DOHH2 (cell line): Measurements from ENCODE around the gene UBXN6.
A peak's percentile ranks its signal among the peaks of the same experiment; 100 is the strongest.

ENCODE experiments used
- H3F3A ChIP-seq: fragments of 200-600 bp; sonication (generic), shearing (Covaris generic); 2 replicates; pipeline ENCODE4 v1.6.0; 2016; ENCODE audit warnings: antibody characterized with exemption, mild to moderate bottlenecking; ENCODE audit not compliant: control insufficient read depth, insufficient read depth
- H3K27ac ChIP-seq: fragments of 200-600 bp; sonication (generic); 2 replicates; pipeline ENCODE4 v1.5.1; 2014; ENCODE audit warnings: low read depth, mild to moderate bottlenecking, low read length, moderate library complexity
- H3K27me3 ChIP-seq: fragments of 200-600 bp; sonication (generic); 2 replicates; pipeline ENCODE4 v1.6.1; 2014; ENCODE audit warnings: mild to moderate bottlenecking, low read length, mixed read lengths; ENCODE audit not compliant: control insufficient read depth
- H3K36me3 ChIP-seq: fragments of 200-600 bp; sonication (generic); 2 replicates; pipeline ENCODE4 v1.6.1; 2014; ENCODE audit warnings: mild to moderate bottlenecking, low read length, moderate library complexity, mixed read lengths; ENCODE audit not compliant: control insufficient read depth
- H3K4me1 ChIP-seq: fragments of 200-600 bp; sonication (generic); 2 replicates; pipeline ENCODE4 v1.6.1; 2014; ENCODE audit warnings: mild to moderate bottlenecking, low read length, mixed read lengths; ENCODE audit not compliant: control insufficient read depth
- H3K4me2 ChIP-seq: fragments of 200-600 bp; sonication (generic); 2 replicates; pipeline ENCODE4 v1.6.0; 2014; ENCODE audit warnings: mild to moderate bottlenecking, low read length, moderate library complexity
- H3K4me3 ChIP-seq: fragments of 200-600 bp; sonication (generic); 2 replicates; pipeline ENCODE4 v1.5.1; 2014; ENCODE audit warnings: mild to moderate bottlenecking, low read length, mixed read lengths
- H3K79me2 ChIP-seq: fragments of 200-600 bp; sonication (generic); 2 replicates; pipeline ENCODE4 v1.6.1; 2014; ENCODE audit warnings: mild to moderate bottlenecking, low read length, mixed read lengths; ENCODE audit not compliant: control insufficient read depth
- H3K9me2 ChIP-seq: fragments of 200-600 bp; sonication (generic); replicated peaks from 2 replicates; pipeline ENCODE4 v1.6.1; 2014; ENCODE audit warnings: mild to moderate bottlenecking, low read length, mixed read lengths; ENCODE audit not compliant: control insufficient read depth
- H3K9me3 ChIP-seq: fragments of 200-600 bp; sonication (generic); 2 replicates; pipeline ENCODE4 v1.6.1; 2014; ENCODE audit warnings: antibody characterized with exemption, low read length, mixed read lengths; ENCODE audit not compliant: control insufficient read depth, insufficient read depth
- H4K20me1 ChIP-seq: fragments of 200-600 bp; sonication (generic); 2 replicates; pipeline ENCODE4 v1.6.0; 2014; ENCODE audit warnings: low read depth, mild to moderate bottlenecking, antibody characterized with exemption, low read length, moderate library complexity; ENCODE audit not compliant: control insufficient read depth, insufficient read depth
- EZH2phosphoT487 ChIP-seq: fragments of 200-600 bp; sonication (generic); IDR thresholded peaks from 2 replicates; pipeline ENCODE4 v1.6.1; 2017; ENCODE audit warnings: borderline replicate concordance, mild to moderate bottlenecking, antibody characterized with exemption, low read length, moderate library complexity, mixed read lengths
- TF ChIP-seq, protein P1 (sequence below): fragments of 200-600 bp; sonication (generic); IDR thresholded peaks from one replicate; pipeline ENCODE4 v1.5.1; 2014; ENCODE audit warnings: antibody characterized with exemption, mild to moderate bottlenecking, low read depth, low read length; ENCODE audit not compliant: poor library complexity, severe bottlenecking

UBXN6 gene

DNA sequence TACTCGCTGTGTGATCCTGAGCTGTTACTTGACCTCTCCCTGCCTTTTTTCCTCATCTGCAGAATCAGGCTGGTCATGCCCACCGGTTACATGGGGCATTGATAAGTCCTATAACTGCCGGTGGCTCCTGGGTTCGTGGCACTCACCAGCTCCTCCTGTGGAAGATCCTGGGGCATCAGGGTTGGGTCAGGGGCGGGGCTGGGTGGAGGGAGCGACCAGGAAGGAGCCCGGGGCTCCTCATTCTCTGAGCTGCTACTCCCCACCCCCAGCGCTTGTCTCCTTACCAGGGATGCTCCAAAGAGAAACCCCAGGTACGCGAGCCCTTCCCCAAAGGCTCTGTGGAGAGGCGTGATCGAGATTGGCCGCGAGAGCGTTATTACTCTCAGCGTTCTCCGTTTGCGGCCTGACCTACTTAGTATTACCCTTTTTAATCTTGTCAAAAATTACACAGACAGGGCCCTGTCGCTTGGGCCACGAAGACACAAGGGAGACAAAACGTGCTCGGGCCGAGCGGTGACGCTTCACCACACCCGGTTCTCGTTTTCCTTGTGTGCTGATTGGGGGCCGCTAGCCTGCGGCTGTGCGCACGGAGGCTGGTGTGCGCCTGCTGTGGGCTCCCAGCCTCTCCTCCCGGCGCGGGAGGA is 25.2 kb upstream of the UBXN6 start:
- H4K20me1 ChIP-seq = no peaks in the 10 kb centered on the region
- no peak overlapping the region for H3K4me2 ChIP-seq
- H3F3A ChIP-seq = no peaks in the 10 kb centered on the region
- TF ChIP-seq EZH2phosphoT487 = no peak
- TF ChIP-seq, protein P1, sequence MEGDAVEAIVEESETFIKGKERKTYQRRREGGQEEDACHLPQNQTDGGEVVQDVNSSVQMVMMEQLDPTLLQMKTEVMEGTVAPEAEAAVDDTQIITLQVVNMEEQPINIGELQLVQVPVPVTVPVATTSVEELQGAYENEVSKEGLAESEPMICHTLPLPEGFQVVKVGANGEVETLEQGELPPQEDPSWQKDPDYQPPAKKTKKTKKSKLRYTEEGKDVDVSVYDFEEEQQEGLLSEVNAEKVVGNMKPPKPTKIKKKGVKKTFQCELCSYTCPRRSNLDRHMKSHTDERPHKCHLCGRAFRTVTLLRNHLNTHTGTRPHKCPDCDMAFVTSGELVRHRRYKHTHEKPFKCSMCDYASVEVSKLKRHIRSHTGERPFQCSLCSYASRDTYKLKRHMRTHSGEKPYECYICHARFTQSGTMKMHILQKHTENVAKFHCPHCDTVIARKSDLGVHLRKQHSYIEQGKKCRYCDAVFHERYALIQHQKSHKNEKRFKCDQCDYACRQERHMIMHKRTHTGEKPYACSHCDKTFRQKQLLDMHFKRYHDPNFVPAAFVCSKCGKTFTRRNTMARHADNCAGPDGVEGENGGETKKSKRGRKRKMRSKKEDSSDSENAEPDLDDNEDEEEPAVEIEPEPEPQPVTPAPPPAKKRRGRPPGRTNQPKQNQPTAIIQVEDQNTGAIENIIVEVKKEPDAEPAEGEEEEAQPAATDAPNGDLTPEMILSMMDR = no peak
- H3K27ac ChIP-seq = no peak overlapping the region
- peaks cover 3% of the 10 kb centered on the region; the same call in 1 of the 2 replicates for H3K36me3 ChIP-seq
- H3K9me2 ChIP-seq = no peaks in the 10 kb centered on the region
- H3K27me3 ChIP-seq = no peaks in the 10 kb centered on the region
- H3K79me2 ChIP-seq = no peaks in the 10 kb centered on the region
- no peaks in the 10 kb centered on the region for H3K9me3 ChIP-seq
- H3K4me1 ChIP-seq = no peaks in the 10 kb centered on the region
- no peak overlapping the region for H3K4me3 ChIP-seq

DNA sequence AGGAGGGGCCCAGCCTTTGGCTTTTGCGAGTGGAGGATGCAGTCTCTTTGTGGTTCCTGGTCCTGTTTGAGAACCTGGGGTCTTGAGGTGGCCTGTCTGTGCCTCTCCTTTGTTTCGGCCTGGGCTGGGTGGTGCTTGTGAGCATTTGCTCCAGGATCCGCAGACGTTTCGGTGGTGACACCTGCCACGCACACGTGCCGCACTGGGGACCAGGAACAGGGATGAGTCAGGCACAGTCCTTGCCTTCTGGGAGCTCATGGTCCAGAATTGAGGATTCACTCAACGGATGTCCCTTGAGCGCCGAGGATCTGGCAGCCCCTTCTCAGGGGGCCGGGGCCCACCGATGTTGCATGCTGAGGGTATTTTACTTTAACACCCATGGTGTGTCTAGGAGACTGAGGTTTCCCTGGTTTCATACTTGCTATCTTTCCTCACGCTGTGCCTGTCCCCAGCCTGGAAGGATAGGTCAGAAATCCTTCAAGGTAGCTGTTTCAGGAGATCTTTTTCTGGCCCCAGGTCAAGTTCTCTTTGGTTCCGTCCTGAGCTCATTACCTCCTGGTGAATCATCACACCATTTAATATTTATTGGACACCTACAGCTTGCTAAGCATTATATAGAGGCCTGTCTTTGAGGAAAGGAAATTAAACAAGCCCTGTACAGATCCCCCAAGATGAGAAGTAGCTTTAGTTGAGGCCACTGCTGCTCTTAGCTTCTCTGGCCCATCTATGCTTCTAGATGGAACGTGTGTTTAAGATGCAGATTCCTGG is 19.6 kb upstream of the UBXN6 start:
- Histone ChIP-seq H3F3A (no peaks in the 10 kb centered on the region), H3K9me2 (no peaks in the 10 kb centered on the region), H3K4me1 (peaks cover 18% of the 10 kb centered on the region), H3K4me3 (no peak overlapping the region), H3K27ac (no peak overlapping the region), H3K27me3 (no peaks in the 10 kb centered on the region), H3K9me3 (no peaks in the 10 kb centered on the region), H4K20me1 (no peaks in the 10 kb centered on the region), H3K36me3 (peaks cover 26% of the 10 kb centered on the region), H3K79me2 (peaks cover 33% of the 10 kb centered on the region), H3K4me2 (no peak overlapping the region)
- TF ChIP-seq, protein P1 = no peak
- no peak for TF ChIP-seq EZH2phosphoT487

DNA sequence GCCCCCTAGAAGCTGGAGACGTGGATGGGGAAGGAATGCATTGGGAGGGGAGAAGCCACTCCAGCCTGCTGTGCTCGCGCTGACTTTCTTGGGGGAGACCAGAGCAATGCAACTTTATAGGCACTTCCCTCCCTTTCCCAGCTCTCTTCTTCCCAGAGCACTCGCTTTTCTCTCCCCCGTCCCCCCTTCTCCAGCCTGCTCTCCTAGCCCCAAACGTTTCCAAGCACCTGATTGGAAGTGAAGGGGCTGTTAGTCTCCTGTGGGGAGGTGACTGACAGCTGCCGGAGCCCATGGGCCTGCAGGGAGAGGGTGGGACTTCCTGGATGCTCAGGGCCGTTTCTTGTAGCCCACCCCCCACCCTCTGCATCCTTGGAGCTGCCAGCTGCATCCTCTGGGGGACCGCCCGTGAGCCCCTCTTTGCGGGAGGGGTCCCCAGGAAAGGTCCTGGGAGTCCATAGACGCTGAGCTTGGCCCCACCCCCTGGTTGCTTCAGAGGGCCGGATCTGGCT is 17.0 kb upstream of the UBXN6 start:
- peaks cover 26% of the 10 kb centered on the region for H3K36me3 ChIP-seq
- H3K4me3 ChIP-seq = peak overlapping the region; percentile 82
- H3K9me3 ChIP-seq = no peaks in the 10 kb centered on the region
- H3K79me2 ChIP-seq = peaks cover 33% of the 10 kb centered on the region
- TF ChIP-seq, protein P1 = no peak
- TF ChIP-seq EZH2phosphoT487 = no peak
- no peak overlapping the region for H3K27ac ChIP-seq
- no peaks in the 10 kb centered on the region for H4K20me1 ChIP-seq
- no peaks in the 10 kb centered on the region for H3K9me2 ChIP-seq
- H3F3A ChIP-seq = peaks cover 9% of the 10 kb centered on the region
- peaks cover 29% of the 10 kb centered on the region for H3K4me1 ChIP-seq
- no peaks in the 10 kb centered on the region for H3K27me3 ChIP-seq
- H3K4me2 ChIP-seq = peak overlapping the region; percentile 69
